HCT116 (cell line): ENCODE data around the gene FAM135A.

ENCODE experiments used
- CTCF ChIP-seq, 3 experiments: fragments of 200-600 bp in 1 of 3; sonication (generic) in 1 of 3; IDR thresholded peaks in 2 of 3; conservative IDR thresholded peaks in 1 of 3; 2 replicates each; pipeline ENCODE4 v1.5.1; 2012 to 2017; ENCODE audit warnings: low read depth in 2 of 3, low read length in 2 of 3, antibody characterized with exemption in 1 of 3, borderline replicate concordance in 1 of 3, control low read depth in 1 of 3, mild to moderate bottlenecking in 1 of 3, mixed read lengths in 1 of 3, mixed run types in 1 of 3, moderate library complexity in 1 of 3; ENCODE audit not compliant: insufficient read depth in 1 of 3
- EGR1 ChIP-seq: IDR thresholded peaks from 2 replicates; pipeline ENCODE4 v1.6.1; 2012; ENCODE audit warnings: low read depth
- ELF1 ChIP-seq: IDR thresholded peaks from 2 replicates; pipeline ENCODE4 v1.6.1; 2012; ENCODE audit warnings: low read depth, borderline replicate concordance
- EZH2 ChIP-seq: fragments of 200-600 bp; sonication (generic); IDR thresholded peaks from 2 replicates; pipeline ENCODE4 v1.6.1; 2017; ENCODE audit warnings: antibody characterized with exemption, mixed run types
- EZH2phosphoT487 ChIP-seq: fragments of 200-600 bp; IDR thresholded peaks from 2 replicates; pipeline ENCODE4 v1.6.1; 2018; ENCODE audit warnings: antibody characterized with exemption, borderline replicate concordance
- POLR2A ChIP-seq: IDR thresholded peaks from 2 replicates; pipeline ENCODE4 v1.7.0; 2011; ENCODE audit warnings: borderline replicate concordance; ENCODE audit not compliant: insufficient read depth, insufficient read length; ENCODE audit errors: extremely low read depth
- RAD21 ChIP-seq: IDR thresholded peaks from 2 replicates; pipeline ENCODE4 v1.6.1; 2012; ENCODE audit warnings: low read depth, mild to moderate bottlenecking
- SP1 ChIP-seq: IDR thresholded peaks from 2 replicates; pipeline ENCODE4 v1.6.1; 2012; ENCODE audit warnings: low read depth
- YY1 ChIP-seq: IDR thresholded peaks from 2 replicates; pipeline ENCODE4 v1.6.1; 2011; ENCODE audit warnings: low read length, low read depth, moderate library complexity, mild to moderate bottlenecking; ENCODE audit not compliant: insufficient replicate concordance; ENCODE audit errors: extremely low read depth
- ZFX ChIP-seq: fragments of 450-650 bp; IDR thresholded peaks from 2 replicates; pipeline ENCODE4 v1.6.1; 2017
- ZNF274 ChIP-seq: fragments of 200-500 bp; sonication (Bioruptor generic); IDR thresholded peaks from 2 replicates; pipeline ENCODE4 v1.6.1; 2014; ENCODE audit warnings: mild to moderate bottlenecking, low read depth, low read length, inconsistent platforms

- TF ChIP-seq EZH2 (no peak), ZFX (no peak), ELF1 (no peak), YY1 (no peak), POLR2A (no peak), EZH2phosphoT487 (no peak), CTCF (IDR thresholded peaks at IDR 0.05 in 2 of 3, conservative IDR thresholded peaks at IDR 0.05 in 1 of 3; ENCODE audit: borderline replicate concordance in 1 of 3, insufficient read depth in 1 of 3, low read depth in 2 of 3, low read length in 2 of 3) (no peak), RAD21 (no peak), EGR1 (no peak), SP1 (no peak), ZNF274 (no peak)
Measured at GRCh38 chr6:70395301-70395672, 18.0 kb upstream of the FAM135A start.
